22Rv1 (cell line): ENCODE data around the gene SEMA4B.

ENCODE experiments used
- H3K27ac ChIP-seq: fragments of 450-650 bp; 2 replicates; pipeline ENCODE4 v1.5.1; 2017
- ZFX ChIP-seq: fragments of 450-650 bp; IDR thresholded peaks from 2 replicates; pipeline ENCODE4 v1.6.1; 2017; ENCODE audit warnings: antibody characterized with exemption, borderline replicate concordance
- TF ChIP-seq, protein P1 (sequence below): fragments of 450-650 bp; IDR thresholded peaks from 2 replicates; pipeline ENCODE4 v1.5.1; 2017; ENCODE audit warnings: mild to moderate bottlenecking

The SEMA4B gene

GRCh38 chr15:90223441-90224165 is 22.5 kb downstream of the SEMA4B start:
- no peak overlapping the region for H3K27ac ChIP-seq
- TF ChIP-seq, protein P1, sequence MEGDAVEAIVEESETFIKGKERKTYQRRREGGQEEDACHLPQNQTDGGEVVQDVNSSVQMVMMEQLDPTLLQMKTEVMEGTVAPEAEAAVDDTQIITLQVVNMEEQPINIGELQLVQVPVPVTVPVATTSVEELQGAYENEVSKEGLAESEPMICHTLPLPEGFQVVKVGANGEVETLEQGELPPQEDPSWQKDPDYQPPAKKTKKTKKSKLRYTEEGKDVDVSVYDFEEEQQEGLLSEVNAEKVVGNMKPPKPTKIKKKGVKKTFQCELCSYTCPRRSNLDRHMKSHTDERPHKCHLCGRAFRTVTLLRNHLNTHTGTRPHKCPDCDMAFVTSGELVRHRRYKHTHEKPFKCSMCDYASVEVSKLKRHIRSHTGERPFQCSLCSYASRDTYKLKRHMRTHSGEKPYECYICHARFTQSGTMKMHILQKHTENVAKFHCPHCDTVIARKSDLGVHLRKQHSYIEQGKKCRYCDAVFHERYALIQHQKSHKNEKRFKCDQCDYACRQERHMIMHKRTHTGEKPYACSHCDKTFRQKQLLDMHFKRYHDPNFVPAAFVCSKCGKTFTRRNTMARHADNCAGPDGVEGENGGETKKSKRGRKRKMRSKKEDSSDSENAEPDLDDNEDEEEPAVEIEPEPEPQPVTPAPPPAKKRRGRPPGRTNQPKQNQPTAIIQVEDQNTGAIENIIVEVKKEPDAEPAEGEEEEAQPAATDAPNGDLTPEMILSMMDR: no peak
- no peak for TF ChIP-seq ZFX

DNA sequence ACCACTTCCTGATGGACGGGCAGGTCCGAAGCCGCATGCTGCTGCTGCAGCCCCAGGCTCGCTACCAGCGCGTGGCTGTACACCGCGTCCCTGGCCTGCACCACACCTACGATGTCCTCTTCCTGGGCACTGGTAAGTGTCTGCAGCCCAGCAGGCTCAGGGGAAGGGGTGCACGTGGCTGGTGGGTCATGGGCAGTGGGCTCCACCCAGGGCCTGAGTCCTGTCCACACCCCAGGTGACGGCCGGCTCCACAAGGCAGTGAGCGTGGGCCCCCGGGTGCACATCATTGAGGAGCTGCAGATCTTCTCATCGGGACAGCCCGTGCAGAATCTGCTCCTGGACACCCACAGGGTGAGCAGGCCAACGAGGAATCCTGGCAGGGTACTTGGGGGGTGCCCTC is 23.9 kb downstream of the SEMA4B start:
- no peak overlapping the region for H3K27ac ChIP-seq

DNA sequence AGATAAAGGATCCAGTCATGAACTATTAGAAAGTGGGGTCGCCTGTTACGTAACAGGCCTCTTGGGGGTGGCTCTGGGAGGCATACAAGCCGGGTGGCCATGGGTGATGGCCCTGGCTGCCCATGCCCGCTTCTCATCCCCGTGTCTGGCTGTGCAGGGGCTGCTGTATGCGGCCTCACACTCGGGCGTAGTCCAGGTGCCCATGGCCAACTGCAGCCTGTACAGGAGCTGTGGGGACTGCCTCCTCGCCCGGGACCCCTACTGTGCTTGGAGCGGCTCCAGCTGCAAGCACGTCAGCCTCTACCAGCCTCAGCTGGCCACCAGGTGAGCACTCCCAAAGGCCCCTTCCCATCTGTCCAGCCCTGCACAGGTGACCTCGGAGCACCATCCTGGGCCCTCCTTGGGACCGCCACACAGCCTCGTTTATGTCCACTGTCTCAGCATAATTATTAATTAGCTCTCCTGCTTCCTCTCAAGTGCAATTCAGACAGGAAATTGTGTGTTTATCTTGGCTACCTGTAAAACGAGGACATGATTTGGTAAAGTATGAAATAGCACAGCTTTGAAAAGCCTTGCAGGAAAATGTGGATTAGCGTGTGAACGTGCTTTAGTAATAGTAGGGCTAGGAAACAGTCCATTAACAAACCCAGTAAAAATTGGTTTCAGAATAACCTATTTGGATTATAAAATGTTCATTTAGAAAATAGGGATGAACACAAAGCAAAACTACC is 24.5 kb downstream of the SEMA4B start:
- no peak overlapping the region for H3K27ac ChIP-seq
- TF ChIP-seq, protein P1: no peak
- no peak for TF ChIP-seq ZFX

More for the DNA sequence above, 23.9 kb downstream of the SEMA4B start:
- TF ChIP-seq ZFX: no peak
- TF ChIP-seq, protein P1: no peak

GRCh38 chr15:90227336-90227735 is 26.2 kb downstream of the SEMA4B start:
- H3K27ac ChIP-seq: no peak overlapping the region
- TF ChIP-seq, protein P1: no peak
- TF ChIP-seq ZFX: no peak

DNA sequence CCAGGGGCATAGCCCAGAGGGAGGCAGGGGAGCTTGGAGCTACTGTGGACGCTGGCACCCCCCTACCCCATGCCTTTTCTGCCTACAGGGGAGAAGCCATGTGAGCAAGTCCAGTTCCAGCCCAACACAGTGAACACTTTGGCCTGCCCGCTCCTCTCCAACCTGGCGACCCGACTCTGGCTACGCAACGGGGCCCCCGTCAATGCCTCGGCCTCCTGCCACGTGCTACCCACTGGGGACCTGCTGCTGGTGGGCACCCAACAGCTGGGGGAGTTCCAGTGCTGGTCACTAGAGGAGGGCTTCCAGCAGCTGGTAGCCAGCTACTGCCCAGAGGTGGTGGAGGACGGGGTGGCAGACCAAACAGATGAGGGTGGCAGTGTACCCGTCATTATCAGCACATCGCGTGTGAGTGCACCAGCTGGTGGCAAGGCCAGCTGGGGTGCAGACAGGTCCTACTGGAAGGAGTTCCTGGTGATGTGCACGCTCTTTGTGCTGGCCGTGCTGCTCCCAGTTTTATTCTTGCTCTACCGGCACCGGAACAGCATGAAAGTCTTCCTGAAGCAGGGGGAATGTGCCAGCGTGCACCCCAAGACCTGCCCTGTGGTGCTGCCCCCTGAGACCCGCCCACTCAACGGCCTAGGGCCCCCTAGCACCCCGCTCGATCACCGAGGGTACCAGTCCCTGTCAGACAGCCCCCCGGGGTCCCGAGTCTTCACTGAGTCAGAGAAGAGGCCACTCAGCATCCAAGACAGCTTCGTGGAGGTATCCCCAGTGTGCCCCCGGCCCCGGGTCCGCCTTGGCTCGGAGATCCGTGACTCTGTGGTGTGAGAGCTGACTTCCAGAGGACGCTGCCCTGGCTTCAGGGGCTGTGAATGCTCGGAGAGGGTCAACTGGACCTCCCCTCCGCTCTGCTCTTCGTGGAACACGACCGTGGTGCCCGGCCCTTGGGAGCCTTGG is 27.0 kb downstream of the SEMA4B start:
- TF ChIP-seq, protein P1: no peak
- no peak for TF ChIP-seq ZFX
- H3K27ac ChIP-seq: no peak overlapping the region

DNA sequence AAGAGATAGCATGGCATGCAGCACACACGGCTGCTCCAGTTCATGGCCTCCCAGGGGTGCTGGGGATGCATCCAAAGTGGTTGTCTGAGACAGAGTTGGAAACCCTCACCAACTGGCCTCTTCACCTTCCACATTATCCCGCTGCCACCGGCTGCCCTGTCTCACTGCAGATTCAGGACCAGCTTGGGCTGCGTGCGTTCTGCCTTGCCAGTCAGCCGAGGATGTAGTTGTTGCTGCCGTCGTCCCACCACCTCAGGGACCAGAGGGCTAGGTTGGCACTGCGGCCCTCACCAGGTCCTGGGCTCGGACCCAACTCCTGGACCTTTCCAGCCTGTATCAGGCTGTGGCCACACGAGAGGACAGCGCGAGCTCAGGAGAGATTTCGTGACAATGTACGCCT is 27.8 kb downstream of the SEMA4B start:
- no peak overlapping the region for H3K27ac ChIP-seq
- no peak for TF ChIP-seq ZFX
- TF ChIP-seq, protein P1: no peak
